HG02759 (cell line): Measurements from ENCODE around the gene DCAKD.

Experiments
- ATAC-seq: cut with Tn5 transposase; IDR thresholded peaks from one replicate; pipeline ENCODE4 v1.9.1; 2021; ENCODE audit warnings: mild to moderate bottlenecking, moderate library complexity; ENCODE audit not compliant: unreplicated experiment

The DCAKD gene

GRCh38 chr17:45006927-45007461, 44.4 kb downstream of the DCAKD start:
- no peak for ATAC-seq

GRCh38 chr17:45005700-45006099, 45.7 kb downstream of the DCAKD start:
- ATAC-seq = no peak

- ATAC-seq = no peak
Observed at GRCh38 chr17:45004388-45004787, 47.0 kb downstream of the DCAKD start.

- ATAC-seq = no peak
Observed at GRCh38 chr17:45003877-45004276, 47.6 kb downstream of the DCAKD start.

GRCh38 chr17:45001310-45001709, 50.1 kb downstream of the DCAKD start:
- no peak for ATAC-seq

- no peak for ATAC-seq
Observed at GRCh38 chr17:44999433-44999832, 52.0 kb downstream of the DCAKD start.

- no peak for ATAC-seq
Observed at GRCh38 chr17:44998646-44999045, 52.8 kb downstream of the DCAKD start.

GRCh38 chr17:44997733-44998520, 53.5 kb downstream of the DCAKD start:
- ATAC-seq = no peak

GRCh38 chr17:44996304-44996703, 55.1 kb downstream of the DCAKD start:
- no peak for ATAC-seq

- no peak for ATAC-seq
Observed at GRCh38 chr17:44995436-44996001, 55.9 kb downstream of the DCAKD start.

GRCh38 chr17:44992242-44992939, 59.0 kb downstream of the DCAKD start:
- ATAC-seq = no peak

- ATAC-seq = no peak
Observed at GRCh38 chr17:44990994-44991393, 60.4 kb downstream of the DCAKD start.

- ATAC-seq = no peak
Observed at GRCh38 chr17:44989552-44990138, 61.8 kb downstream of the DCAKD start.

GRCh38 chr17:44988044-44988942, 63.1 kb downstream of the DCAKD start:
- ATAC-seq = no peak

- no peak for ATAC-seq
Observed at GRCh38 chr17:44983563-44983962, 67.9 kb downstream of the DCAKD start.

- no peak for ATAC-seq
Observed at GRCh38 chr17:44982113-44982702, 69.2 kb downstream of the DCAKD start.

- no peak for ATAC-seq
Observed at GRCh38 chr17:44981221-44981968, 70.0 kb downstream of the DCAKD start.

GRCh38 chr17:44979426-44979995, 71.9 kb downstream of the DCAKD start:
- ATAC-seq = no peak

GRCh38 chr17:44978807-44979206, 72.6 kb downstream of the DCAKD start:
- ATAC-seq = no peak
